Pericardium fibroblast (primary cell): ENCODE data around the gene PRAMEF2. TPM values are rescaled to one million over a fixed set of nuclear protein-coding genes. Genes with fewer than 3 reads are reported as not detected.

Source experiments
- total RNA-seq: library from RNA; depleted of rRNA; stranded (reverse); fragments of >200 nt; gene quantifications from 2 replicates; pipeline ENCODE4 v1.2.3, GENCODE V29; 2015

Gene PRAMEF2
- not detected in 2 replicates for total RNA-seq

DNA sequence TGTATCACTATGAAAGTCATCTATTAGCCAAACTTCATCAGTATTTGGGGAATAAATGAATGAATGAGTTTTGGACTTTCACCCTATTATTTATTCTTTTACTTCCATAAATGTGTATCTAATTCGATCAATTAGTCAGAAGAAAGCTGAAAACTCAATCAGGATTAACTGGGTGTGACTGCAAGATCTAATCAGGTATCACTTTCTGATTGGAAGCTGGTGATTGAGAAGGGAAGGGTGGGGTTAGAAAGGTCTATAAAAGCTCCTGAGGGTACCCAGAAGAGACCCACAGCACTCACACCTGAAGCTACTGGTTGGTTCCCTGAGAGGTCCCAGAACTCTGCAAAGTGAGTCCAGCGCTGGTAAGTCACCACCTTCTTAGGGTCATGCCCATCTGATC lies at the start of gene PRAMEF2:
TSS of gene PRAMEF2 (plus strand) at position 301 of the 400 bp plus-strand sequence. CDS start 1,924 bp downstream, outside the sequence.

GRCh38 chr1:12831310-12831709 lies 25.6 kb upstream of the PRAMEF2 start, which contains the start of gene PRAMEF11:
PRAMEF11 (minus strand) TSS chr1:12831410; CDS start chr1:12828789, 2,621 bp downstream.

GRCh38 chr1:12848620-12849019 lies 8.3 kb upstream of the PRAMEF2 start, which contains the start of gene HNRNPCL1:
HNRNPCL1 (minus strand) TSS chr1:12848720; CDS start chr1:12848289, 431 bp downstream.

DNA sequence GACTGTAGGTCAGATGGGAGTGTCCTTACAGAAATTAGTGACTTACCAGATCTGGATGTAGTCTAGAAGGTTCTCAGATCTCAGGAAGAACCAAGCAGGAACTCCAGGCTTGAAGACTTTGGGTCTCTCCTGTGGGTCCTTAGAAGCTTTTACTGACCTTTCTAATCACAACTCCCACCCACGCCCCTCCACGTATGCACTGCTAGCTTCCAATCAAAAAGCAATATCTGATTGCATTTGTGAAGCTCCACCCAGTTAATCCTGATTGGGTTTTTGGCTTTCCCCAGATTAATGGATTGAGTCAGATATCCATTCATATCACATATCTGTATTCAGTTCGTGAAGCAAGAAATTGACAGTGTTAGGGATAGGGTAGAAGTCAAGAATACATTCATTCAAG lies 29.2 kb downstream of the PRAMEF2 start, which contains the start of gene PRAMEF4:
TSS of gene PRAMEF4 (minus strand) at position 101 of the 400 bp plus-strand sequence. CDS start 2,807 bp downstream, outside the sequence.

DNA sequence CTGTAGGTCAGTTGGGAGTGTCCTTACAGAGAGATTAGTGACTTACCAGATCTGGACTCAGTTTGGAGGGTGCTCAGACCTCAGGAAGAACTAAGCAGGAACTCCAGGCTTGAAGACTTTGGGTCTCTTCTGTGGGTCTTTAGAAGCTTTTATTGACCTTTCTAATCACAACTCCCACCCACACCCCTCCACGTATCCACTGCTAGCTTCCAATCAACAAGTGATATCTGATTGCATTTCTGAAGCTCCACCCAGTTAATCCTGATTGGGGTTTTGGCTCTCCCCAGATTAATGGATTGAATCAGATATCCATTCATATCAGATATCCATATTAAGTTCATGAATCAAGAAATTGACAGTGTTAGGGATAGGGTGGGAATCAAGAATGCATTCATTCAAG lies 41.3 kb downstream of the PRAMEF2 start, which contains the start of gene PRAMEF10:
TSS of gene PRAMEF10 (minus strand) at position 101 of the 400 bp plus-strand sequence. CDS start 2,423 bp downstream, outside the sequence.

Other genes starting within 250 kb of the PRAMEF2 start
- gene DHRS3, start 238.9 kb upstream of the PRAMEF2 start, total RNA-seq, result 66.5 and 71.6 TPM in 2 replicates
- 0.58 TPM in 1 of 2 replicates, not detected in the other for gene AADACL4, start 213.0 kb upstream of the PRAMEF2 start, total RNA-seq
- gene AADACL3, start 141.0 kb upstream of the PRAMEF2 start, total RNA-seq, result not detected in 2 replicates
- not detected in 2 replicates for gene CFAP107, start 110.9 kb upstream of the PRAMEF2 start, total RNA-seq
- not detected in 2 replicates for gene PRAMEF12, start 83.3 kb upstream of the PRAMEF2 start, total RNA-seq
- not detected in 2 replicates for gene PRAMEF1, start 65.7 kb upstream of the PRAMEF2 start, total RNA-seq
- gene PRAMEF11, start 25.7 kb upstream of the PRAMEF2 start, total RNA-seq, result not detected in 2 replicates
- gene HNRNPCL1, start 8.4 kb upstream of the PRAMEF2 start, total RNA-seq, result not detected in 2 replicates
- not detected in 2 replicates for gene PRAMEF4, start 29.1 kb downstream of the PRAMEF2 start, total RNA-seq
- gene PRAMEF10, start 41.2 kb downstream of the PRAMEF2 start, total RNA-seq, result not detected in 2 replicates
- gene PRAMEF7, start 59.5 kb downstream of the PRAMEF2 start, total RNA-seq, result not detected in 2 replicates
- gene PRAMEF6, start 90.5 kb downstream of the PRAMEF2 start, total RNA-seq, result not detected in 2 replicates
- not detected in 2 replicates for gene PRAMEF27, start 199.5 kb downstream of the PRAMEF2 start, total RNA-seq
- not detected in 2 replicates for gene HNRNPCL3, start 203.7 kb downstream of the PRAMEF2 start, total RNA-seq
- gene PRAMEF25, start 213.7 kb downstream of the PRAMEF2 start, total RNA-seq, result not detected in 2 replicates